ENCODE measurements around the gene ADRB1.

The ADRB1 gene

DNA sequence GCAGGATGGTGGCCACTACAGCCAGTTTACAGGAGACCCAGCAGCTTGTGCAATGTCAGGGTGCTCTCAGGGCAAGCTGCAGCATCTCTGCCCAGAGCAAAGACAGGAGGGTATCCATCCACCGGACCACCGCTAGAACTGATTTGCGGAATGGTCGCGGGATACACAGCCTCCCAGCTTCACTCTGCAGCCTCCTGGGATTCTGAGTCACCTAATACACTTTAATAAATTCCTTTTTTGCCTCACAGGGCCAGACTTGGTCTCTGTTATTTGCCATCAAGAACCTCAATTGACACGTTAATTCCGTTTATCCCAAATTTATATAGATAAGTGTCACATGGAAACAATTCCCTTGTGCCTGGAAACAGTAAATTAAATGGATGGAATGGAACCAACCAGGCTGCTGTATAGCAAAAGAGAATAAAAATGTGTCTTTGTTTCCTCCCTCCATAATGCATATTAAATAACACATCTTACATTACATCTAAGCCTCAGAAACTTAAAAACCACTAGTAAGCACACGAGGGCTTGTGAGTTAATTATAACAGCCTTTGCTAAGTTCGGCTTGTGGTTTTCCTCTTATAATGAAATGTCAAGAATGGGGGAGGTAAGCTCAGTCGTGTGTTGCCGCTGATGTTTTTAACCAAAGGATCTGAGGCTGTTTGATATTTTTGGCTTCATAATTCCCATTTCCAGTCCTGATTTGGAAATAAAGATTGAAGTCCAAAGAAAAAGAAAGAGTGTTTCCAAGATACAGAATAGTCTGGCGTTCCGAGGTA, 52.1 kb downstream of the ADRB1 start:
- no peak for DNase-seq (ENCODE audit: low read depth)
